ENCODE measurements around the gene UBQLN4.
A peak's percentile ranks its signal among the peaks of the same experiment; 100 is the strongest.

Gene UBQLN4

DNA sequence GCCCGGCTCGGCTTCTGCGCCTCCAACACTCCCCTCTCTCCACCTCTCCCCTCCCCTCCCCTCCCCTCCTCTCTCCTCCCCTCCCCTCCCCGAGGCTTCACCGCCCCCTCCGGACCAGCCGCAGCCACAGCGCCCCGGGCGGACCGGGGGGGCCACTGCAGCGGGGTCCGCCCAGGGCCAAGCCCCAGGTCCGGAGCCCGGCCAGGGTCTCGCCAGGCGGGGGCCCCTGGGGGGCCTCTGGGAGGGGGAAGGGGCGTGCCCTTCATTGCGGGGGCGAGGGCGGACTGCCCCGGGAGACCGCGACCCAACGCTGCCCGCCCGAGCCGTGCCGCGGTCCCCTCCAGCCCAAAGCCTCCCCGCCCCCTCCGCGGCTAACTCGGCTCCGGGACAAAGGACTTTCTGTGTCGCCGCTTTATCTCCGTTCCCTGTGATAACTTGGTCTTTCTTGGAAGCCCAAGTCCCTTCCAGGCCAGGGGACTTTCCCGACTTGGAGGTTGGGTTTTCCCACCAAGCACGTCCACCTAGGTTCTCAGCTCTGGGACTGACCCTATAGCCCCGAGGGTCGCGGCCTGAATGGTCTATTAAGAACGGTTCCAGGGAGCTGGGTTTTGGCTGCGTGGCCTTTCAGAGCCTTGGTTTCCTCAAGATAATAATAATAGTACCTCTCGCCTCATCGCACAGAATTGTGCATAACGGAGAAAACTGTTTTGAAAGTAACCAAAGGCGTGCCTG is at the start of gene UBQLN4:
TSS of gene UBQLN4 (minus strand) at position 31 of the 732 bp plus-strand sequence. CDS start 97 bp downstream, outside the sequence.
- DNase-seq = peak in 13 of 14 donors; percentile 50 to 89 (median 82)

DNA sequence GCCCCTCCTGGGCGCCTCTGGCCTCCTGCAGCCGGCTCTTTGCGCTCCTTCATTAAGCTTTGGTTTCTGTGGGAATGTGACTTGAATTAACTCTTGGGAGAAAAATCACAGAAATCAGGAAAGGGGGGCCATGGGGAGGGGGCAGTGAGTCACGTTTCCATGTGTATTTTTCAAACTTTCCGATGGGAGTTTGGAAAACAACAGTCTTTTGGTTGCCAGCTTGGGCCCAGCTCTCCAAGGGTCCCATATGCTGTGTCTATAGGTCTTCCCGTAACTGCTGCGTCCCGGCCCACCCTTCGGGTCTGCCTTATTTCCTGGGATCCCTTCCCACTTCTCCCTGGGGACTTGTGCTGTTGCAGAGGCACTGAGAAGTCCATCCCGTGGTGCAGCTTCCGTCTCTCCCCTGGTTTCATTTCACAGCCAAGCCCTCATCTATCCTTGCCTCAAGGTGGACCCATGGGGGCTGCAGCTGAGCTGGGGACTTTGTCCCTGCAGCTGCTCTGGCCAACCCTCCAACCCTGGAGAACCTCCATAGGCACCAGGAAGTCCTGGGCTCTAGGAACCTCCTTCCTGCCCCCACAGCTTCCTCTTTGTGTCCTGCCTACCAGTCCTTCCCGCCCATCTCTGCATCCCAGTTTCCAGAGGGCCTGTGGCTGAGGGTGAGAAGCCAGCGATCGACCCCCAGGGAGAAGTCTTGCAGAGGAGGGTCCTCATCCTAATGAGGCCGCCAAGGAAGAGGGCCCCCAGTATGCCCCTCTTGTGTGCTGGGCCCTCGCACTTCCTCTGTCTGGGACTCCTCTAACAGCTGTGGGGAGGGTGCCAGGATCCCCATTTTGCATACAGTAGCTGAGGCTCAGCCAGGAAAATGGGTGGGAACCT is 49.3 kb upstream of the UBQLN4 start:
- no peak for DNase-seq

GRCh38 chr1:156101880-156102279 is 48.3 kb upstream of the UBQLN4 start:
- no peak for DNase-seq

DNA sequence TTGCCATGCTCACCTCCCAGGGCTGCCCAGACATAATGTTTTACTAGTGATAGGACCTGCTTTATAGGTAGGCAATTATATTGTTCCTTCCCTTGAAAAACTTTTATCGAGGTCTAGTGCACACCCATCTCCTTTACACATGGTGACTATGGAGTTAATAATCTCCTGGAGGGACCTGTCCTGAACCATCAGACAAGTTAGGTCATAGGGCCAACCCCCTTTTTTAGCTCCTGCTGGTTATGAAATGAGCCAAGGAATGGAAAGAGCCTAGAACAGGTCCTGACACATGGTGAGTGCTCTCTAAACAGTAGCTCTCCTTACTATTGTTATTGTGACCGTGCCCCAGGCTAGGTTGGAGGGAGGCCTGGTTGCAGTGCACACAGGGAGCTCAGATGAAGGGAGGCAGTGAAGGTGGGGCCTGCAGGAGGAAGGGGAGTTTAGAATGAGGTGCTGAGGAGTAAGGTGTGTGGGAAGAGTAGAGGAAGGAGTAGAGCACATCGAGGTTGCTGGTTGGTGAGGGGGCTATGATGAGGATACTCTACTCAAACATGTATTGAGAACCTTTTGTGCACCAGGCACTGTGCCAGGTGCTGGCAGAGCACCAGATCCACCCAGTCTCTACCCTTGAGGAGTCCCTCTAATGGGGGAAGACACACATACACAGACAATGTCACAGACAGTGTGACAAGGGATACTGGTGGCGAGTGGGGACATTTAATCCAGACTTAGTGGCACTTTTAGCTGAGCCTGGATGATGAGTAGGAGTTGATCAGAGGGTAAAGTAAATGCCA is 46.8 kb upstream of the UBQLN4 start:
- no peak for DNase-seq

- DNase-seq = no peak
Measured at GRCh38 chr1:156099282-156099681, 45.7 kb upstream of the UBQLN4 start.

DNA sequence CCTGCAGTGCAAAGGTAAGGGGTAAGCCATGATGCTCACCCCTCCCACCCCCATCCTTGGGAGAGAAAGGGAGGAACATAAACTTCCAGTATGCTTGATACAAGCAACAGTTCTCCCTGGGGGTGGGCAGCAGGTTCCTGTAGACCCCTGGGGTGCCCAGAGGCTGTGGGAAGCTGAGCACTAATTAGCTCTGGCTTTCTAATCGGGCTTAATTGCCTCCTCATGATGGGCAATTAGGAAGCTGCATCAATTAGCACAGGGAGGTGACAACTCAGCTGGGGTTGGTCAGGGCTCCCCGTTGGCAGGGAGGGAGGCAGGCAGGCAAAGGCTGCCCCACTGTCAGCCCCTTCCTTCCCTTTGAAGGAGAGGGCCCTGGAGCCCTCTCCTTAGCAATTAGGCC is 45.2 kb upstream of the UBQLN4 start:
- DNase-seq = no peak

- no peak for DNase-seq
Measured at GRCh38 chr1:156097499-156098178, 44.0 kb upstream of the UBQLN4 start.

- DNase-seq = peak in 13 of 14 donors; percentile 37 to 83 (median 68)
Measured at GRCh38 chr1:156096640-156097391, 43.2 kb upstream of the UBQLN4 start.

- DNase-seq = no peak
Measured at GRCh38 chr1:156095906-156096508, 42.4 kb upstream of the UBQLN4 start.

GRCh38 chr1:156091610-156092009 is 38.0 kb upstream of the UBQLN4 start:
- DNase-seq = no peak

- DNase-seq = peak in 11 of 14 donors; percentile 12 to 78 (median 60)
Measured at GRCh38 chr1:156090840-156091188, 37.2 kb upstream of the UBQLN4 start.

GRCh38 chr1:156090138-156090839 is 36.7 kb upstream of the UBQLN4 start:
- DNase-seq = peak in 4 of 14 donors; percentile 31 to 67 (median 46)

GRCh38 chr1:156089704-156090103 is 36.1 kb upstream of the UBQLN4 start:
- no peak for DNase-seq

- DNase-seq = no peak
Measured at GRCh38 chr1:156086256-156086662, 32.7 kb upstream of the UBQLN4 start.

DNA sequence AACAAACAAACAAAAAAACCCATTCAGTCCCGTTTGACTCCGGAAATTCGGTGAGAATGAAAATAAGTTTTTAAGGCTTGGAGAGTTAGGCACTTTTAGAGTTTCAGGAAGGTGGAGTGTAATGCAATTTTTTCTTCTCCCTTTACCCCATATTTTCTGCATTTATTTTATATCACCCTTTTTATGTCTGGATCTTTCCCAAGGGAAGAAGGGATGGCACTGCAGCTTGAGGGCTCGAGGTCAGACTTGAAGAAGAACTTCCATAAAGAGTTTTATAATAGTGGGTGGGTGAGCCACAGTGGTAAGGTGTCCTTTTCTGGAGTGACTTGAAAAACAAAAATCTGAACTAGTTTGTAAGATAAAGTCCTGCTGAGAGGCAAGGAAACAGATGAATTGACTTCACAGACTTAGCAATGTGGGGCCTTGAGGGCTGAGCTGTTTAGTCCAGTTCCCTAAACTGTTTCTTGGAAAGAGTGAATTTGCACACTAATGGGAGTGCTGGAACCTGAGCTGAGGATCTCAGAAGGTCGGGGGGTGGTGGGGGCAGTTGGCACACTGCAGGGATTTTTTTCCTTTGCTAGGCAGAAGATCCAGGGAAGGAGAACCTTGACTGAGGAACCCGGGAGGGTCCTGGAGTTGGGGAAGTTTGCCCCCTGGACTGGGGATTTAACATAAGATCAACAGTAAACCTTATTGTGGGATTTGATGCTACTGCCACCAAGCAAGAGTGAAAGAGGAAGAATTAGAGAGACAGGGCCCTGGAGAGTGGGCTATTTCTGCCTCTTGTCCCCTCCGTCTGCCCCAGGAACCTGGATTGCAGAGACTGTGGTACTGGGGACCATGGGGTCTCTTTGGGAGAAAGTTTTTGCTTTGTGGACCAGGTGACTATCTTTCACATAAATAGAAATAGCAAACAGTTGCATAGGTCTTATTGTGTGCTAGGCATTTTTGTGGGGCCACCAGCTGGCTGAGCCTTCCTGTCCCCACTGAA is 30.5 kb upstream of the UBQLN4 start:
- DNase-seq = no peak

GRCh38 chr1:156082309-156083091 is 28.9 kb upstream of the UBQLN4 start, which contains the start of gene MEX3A:
MEX3A (minus strand) TSS chr1:156082465; CDS start chr1:156081998, 467 bp downstream.
- DNase-seq = peak in 13 of 14 donors; percentile 17 to 74 (median 59)

GRCh38 chr1:156081917-156082308 is 28.3 kb upstream of the UBQLN4 start:
- DNase-seq = no peak
